HG03095 (cell line): Measurements from ENCODE around the gene MYLK4.

Experiments
- ATAC-seq: cut with Tn5 transposase; IDR thresholded peaks from one replicate; pipeline ENCODE4 v1.9.1; 2021; ENCODE audit warnings: moderate library complexity; ENCODE audit not compliant: unreplicated experiment

Gene MYLK4

GRCh38 chr6:2634139-2634964 lies 116.4 kb downstream of the MYLK4 start:
- ATAC-seq = no peak

- no peak for ATAC-seq
Measured at GRCh38 chr6:2633736-2634135, 117.0 kb downstream of the MYLK4 start.

DNA sequence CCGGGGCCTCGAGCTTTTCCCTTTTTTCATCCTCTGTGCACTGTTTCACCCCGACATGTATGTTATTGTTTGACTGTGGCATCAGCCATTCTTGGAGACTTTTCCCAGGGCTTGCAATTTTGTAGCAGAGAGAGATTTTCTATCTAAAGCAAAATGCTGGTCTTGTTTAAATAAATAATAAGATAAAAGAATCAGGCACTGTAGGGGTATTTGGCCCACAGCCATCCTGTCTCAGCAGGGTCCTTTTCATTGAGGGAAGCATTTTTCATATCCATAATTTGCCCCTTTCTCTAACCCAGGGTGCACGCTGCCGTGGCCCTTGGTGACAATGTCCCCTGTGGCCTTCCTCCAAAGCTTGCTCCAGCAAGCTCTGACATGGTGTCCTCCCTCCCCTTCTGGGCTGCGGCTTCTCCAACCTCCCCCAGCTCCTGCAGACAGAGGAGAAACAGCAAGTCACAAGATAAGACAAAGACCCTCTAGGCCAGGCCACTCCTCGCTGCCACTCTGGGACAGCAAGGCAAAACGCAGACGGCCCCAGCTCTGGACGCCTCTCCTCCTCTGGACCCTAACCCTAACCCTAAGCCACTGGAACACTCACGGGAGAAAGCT lies 117.6 kb downstream of the MYLK4 start:
- no peak for ATAC-seq

DNA sequence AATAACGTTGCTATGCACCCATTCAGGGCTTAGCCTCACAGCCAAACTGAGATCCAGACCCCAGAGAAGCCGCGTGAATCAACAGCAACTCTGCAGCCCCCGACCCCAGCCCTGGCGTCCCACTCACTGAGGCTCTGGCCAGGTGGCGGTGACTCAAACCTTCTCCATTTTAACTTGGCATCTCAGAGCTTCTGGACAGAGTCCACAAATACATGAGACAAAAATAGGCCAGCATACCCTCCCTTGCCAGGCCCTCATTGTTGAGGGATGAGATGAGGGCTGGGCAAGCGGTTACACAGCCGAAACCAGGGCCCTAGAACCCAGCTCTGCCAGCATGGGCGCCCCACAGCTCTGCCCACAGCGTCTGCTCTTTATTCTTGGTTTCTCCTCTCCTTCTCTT lies 118.4 kb downstream of the MYLK4 start:
- no peak for ATAC-seq

DNA sequence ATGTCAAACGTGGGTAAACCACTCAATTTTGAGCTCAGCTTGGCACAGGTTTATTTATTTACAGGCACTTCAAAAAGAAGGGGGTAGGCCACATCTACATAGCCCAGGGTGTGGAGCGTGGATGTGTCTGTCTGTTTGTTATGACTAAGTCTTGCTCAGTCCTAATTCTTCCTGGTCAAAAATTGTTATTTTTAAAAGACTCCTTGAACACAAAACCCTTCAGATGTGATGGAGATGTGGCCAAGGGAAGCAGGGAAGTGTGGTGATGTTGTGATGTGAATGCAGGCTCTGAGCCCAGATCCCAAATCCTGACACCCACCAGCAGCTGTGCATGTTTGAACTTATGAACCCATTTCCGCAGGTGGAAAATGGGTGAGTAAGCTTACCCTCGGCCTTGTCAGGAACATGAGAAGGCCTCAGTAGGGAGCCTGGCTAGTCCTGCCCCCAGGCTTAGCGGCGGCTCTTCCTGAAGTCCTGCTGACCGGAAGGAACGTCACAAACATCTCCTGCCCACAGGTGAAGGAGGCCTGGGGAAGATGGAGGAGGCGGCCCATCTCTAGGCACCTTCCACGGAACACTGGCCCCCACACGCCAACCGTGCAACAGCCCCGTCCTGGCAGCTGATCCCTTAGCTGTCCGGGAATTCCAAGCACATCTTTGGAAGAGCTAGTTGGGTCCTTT lies 119.7 kb downstream of the MYLK4 start:
- no peak for ATAC-seq

DNA sequence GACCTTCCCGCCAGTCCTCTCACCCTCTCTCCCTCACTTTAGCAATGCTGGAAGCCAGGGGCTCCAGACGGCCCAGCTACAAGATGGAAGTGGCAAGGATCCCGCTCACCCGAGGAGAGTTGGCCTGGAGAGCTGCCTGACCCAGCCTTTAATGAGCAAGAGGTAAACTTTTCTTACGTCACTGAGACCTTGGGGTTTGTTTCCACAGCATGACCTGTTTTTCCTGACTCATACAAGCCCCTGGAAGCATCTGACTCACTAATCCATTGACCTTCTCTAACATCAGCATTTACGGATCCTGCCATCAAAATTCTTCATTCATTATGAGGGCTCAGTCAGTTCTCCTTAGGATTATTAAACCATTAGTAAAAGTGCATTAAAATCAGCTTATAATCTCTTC lies 120.4 kb downstream of the MYLK4 start:
- ATAC-seq = no peak

GRCh38 chr6:2626401-2626800 lies 124.3 kb downstream of the MYLK4 start:
- no peak for ATAC-seq

- ATAC-seq = no peak
Measured at GRCh38 chr6:2625581-2625980, 125.1 kb downstream of the MYLK4 start.

DNA sequence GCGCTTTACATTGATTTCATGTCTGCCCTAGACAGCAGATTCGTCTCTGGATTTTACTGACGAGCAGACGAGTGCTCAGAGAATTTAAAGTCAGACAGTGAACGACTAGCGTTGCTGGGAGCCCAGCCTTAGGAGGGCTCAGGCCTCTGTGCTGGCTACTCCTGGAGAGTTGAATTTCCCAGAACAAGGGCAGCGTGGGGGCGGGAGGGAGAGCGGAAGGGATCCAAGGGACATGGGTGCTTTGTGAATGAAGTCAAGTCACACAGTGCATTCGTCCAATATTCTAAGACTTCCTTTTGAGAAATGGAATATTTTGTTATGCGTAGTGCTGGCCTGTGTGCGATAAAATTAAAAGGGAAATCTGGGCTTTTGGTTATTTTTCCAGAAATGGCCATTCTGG lies 126.5 kb downstream of the MYLK4 start:
- no peak for ATAC-seq

DNA sequence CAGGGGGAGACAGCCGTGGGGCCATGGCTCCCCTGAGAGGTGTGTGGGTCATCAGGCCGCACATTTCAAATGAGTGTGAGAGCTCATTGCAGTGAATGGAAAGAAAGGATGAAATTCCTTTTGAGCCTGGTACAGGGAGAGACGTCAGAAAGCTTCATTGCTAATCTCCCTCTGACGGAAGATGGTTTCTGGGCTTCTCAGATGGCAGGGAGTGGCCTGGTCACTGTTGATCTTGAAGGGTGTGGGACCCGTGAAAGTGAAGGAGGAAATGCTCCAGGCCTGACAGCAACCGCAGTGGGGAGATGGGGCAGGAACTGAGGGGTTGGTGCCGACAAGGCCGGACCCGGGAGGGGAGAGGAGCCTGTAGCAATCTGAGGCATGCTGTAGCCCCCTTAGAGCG lies 127.4 kb downstream of the MYLK4 start:
- no peak for ATAC-seq

- ATAC-seq = no peak
Measured at GRCh38 chr6:2622671-2623070, 128.1 kb downstream of the MYLK4 start.

DNA sequence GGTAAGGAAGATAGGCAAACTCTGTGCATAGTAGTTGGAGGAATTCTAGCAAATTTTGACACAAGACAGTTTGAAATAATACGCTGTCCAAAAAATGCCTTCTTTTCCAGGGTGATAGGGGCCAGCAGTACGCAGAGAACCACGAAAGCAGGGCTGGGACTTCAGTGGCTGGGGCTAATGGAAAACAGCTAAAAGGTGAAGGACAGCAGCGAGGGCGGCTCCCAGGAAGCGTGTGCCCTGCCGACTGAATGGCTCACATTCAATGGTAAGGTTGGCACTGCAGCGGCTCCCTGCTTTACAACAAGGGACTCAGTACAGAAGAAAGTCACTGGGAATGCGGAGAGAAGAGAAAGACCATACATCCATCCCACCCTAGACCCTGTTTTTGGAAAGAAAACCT lies 131.1 kb downstream of the MYLK4 start:
- ATAC-seq = no peak

DNA sequence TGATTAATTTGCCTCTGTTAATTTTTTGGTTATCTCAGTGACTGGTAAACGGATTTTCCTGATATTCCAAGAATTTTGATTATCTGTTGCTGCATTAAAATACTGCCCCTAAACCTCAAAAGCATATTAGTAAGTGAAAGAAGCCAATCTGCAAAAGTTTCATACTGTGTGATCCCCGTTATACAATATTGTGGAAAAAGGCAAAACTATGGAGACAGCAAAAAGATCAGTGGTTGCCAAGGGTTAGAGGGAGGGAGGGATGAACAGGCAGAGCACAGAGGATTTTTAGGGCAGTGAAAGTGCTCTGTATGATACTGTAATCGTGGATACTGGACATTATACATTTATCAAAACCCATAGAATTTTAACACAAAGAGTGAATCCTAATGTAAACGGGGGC lies 133.0 kb downstream of the MYLK4 start:
- no peak for ATAC-seq

- no peak for ATAC-seq
Measured at GRCh38 chr6:2616811-2617210, 133.9 kb downstream of the MYLK4 start.

DNA sequence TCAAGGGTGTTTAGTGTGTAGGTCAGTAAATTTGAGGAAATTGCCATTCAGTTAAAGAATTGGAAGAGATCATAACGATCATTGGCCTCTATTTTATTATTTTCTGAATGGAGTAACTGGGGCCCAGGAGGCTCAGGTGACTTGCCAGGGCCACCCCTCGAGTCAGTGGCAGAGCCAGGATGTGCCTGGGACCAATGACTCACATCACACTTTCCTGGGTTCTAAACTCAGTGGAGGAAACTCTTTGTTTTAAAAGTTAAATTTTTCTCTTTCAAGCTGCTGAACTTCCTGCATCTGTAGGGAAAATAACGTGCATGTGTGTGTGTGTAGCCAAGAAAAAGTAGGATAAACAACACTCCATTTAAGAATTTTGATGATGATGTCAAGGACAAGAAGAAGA lies 135.5 kb downstream of the MYLK4 start:
- no peak for ATAC-seq

- no peak for ATAC-seq
Measured at GRCh38 chr6:2614846-2615245, 135.9 kb downstream of the MYLK4 start.

- no peak for ATAC-seq
Measured at GRCh38 chr6:2614155-2614554, 136.6 kb downstream of the MYLK4 start.
